PC-9 (cell line): Measurements from ENCODE around the gene HNRNPU.

ENCODE experiments used
- CTCF ChIP-seq: fragments of 200-600 bp; sonication (generic); conservative IDR thresholded peaks from 2 replicates; pipeline ENCODE4 v1.6.1; 2017; ENCODE audit warnings: mixed run types, antibody characterized with exemption, mild to moderate bottlenecking, moderate library complexity
- EZH2 ChIP-seq: fragments of 200-600 bp; sonication (generic); IDR thresholded peaks from 2 replicates; pipeline ENCODE4 v1.8.0; 2017; ENCODE audit warnings: antibody characterized with exemption, low read depth

GRCh38 chr1:244854865-244855578 is 9.3 kb downstream of the HNRNPU start:
- TF ChIP-seq CTCF, result no peak
- TF ChIP-seq EZH2, result no peak
